Astrocyte (in vitro differentiated cells and primary cell): ENCODE data around the gene UPK3BL1. TPM values are rescaled to one million over a fixed set of nuclear protein-coding genes. Genes with fewer than 3 reads are reported as not detected.

ENCODE experiments used
- total RNA-seq: library from RNA; stranded (reverse); gene quantifications from 2 replicates; pipeline ENCODE4 v1.2.1, GENCODE V29; 2021

The UPK3BL1 gene
- total RNA-seq, 1 donor from 2014 or later = 12.2 TPM

Other genes starting within 250 kb of the UPK3BL1 start
- gene PRKRIP1, start 246.4 kb downstream of the UPK3BL1 start, total RNA-seq = 35.1 and 37.3 TPM in 2 replicates
- 57.6 and 64.4 TPM in 2 replicates for gene ORAI2, start 209.2 kb downstream of the UPK3BL1 start, total RNA-seq
- gene ALKBH4, start 177.9 kb downstream of the UPK3BL1 start, total RNA-seq = 8.7 and 12.4 TPM in 2 replicates
- 26.2 and 28.5 TPM in 2 replicates for gene LRWD1, start 177.8 kb downstream of the UPK3BL1 start, total RNA-seq
- 36.9 and 41.4 TPM in 2 replicates for gene POLR2J, start 163.9 kb downstream of the UPK3BL1 start, total RNA-seq
- 1.1 and 1.7 TPM in 2 replicates for gene RASA4B, start 125.0 kb downstream of the UPK3BL1 start, total RNA-seq
- gene UPK3BL2, start 99.1 kb downstream of the UPK3BL1 start, total RNA-seq = 3.3 and 3.4 TPM in 2 replicates
- gene SPDYE2, start 91.6 kb downstream of the UPK3BL1 start, total RNA-seq = not detected in 2 replicates
- gene POLR2J3, start 70.2 kb downstream of the UPK3BL1 start, total RNA-seq = 10.0 and 12.2 TPM in 2 replicates
- 5.0 and 7.2 TPM in 2 replicates for gene RASA4, start 26.0 kb downstream of the UPK3BL1 start, total RNA-seq
- gene SPDYE2B, start 7.5 kb upstream of the UPK3BL1 start, total RNA-seq = not detected in 2 replicates
- gene POLR2J2, start 28.9 kb upstream of the UPK3BL1 start, total RNA-seq = 3.1 and 3.6 TPM in 2 replicates
- 4.6 and 4.9 TPM in 2 replicates for gene FAM185A, start 106.2 kb upstream of the UPK3BL1 start, total RNA-seq